ENCODE results near the gene DENND1B. TPM values are rescaled to one million over a fixed set of nuclear protein-coding genes. Genes with fewer than 3 reads are reported as not detected.

DENND1B gene
- total and polyA plus RNA-seq, 2 of the 8 experiments (the other 6 are each of a cell fraction or from before 2014, with no cell fraction given), result 0.74 to 3.3 TPM

- Histone ChIP-seq H4K5ac (ENCODE audit: insufficient read length, low read depth, low read length) (no peak overlapping the region), H3K56ac (replicated peaks; ENCODE audit: insufficient read length, low read depth, low read length) (no peak overlapping the region), H3K18ac (ENCODE audit: extremely low read depth, low read length) (no peak overlapping the region), H3K4me1 (replicated peaks in 1 of 4; ENCODE audit: control insufficient read depth in 3 of 4, insufficient read depth in 4 of 4, low read length in 3 of 4) (no peaks in the 10 kb centered on the region), H3K27me3 (replicated peaks in 1 of 4; ENCODE audit: control insufficient read depth in 3 of 4, extremely low read depth in 1 of 4, insufficient read depth in 3 of 4, low read length in 3 of 4) (no peaks in the 10 kb centered on the region), H3K14ac (ENCODE audit: insufficient read length) (no peak overlapping the region), H2BK20ac (ENCODE audit: low read length) (no peak overlapping the region), H2BK5ac (ENCODE audit: low read depth, low read length) (no peak overlapping the region), H3K4me2 (ENCODE audit: insufficient read depth in 1 of 2, low read depth in 2 of 2, low read length in 2 of 2) (no peak overlapping the region), H3K79me2 (ENCODE audit: control insufficient read depth in 1 of 2, insufficient read depth in 2 of 2, low read length in 2 of 2) (no peaks in the 10 kb centered on the region), H3K23ac (ENCODE audit: insufficient read length) (no peak overlapping the region), H3K27ac (ENCODE audit: low read depth, low read length) (no peak overlapping the region), H2AFZ (ENCODE audit: low read length) (peak overlapping the region; percentile 50; the same call in 1 of the 2 replicates), H2AK5ac (ENCODE audit: low read depth, low read length) (no peak overlapping the region), H3K79me1 (ENCODE audit: low read depth, low read length) (no peaks in the 10 kb centered on the region), H2BK120ac (replicated peaks; ENCODE audit: low read depth, low read length) (no peak overlapping the region), H3K4ac (replicated peaks; ENCODE audit: insufficient read length, low read depth, low read length) (no peak overlapping the region), H4K20me1 (replicated peaks in 1 of 2; ENCODE audit: control insufficient read depth in 1 of 2, insufficient read depth in 2 of 2, low read length in 2 of 2) (no peaks in the 10 kb centered on the region), H3K4me3 (ENCODE audit: extremely low read depth in 1 of 4, insufficient read depth in 2 of 4, low read depth in 3 of 4, low read length in 4 of 4) (no peak overlapping the region), H3K23me2 (ENCODE audit: low read depth, low read length) (no peaks in the 10 kb centered on the region), H2BK12ac (ENCODE audit: low read depth, low read length) (no peak overlapping the region), H3K9me3 (ENCODE audit: insufficient read depth in 2 of 2, low read depth in 1 of 2, low read length in 1 of 2) (no peaks in the 10 kb centered on the region), H3K9ac (replicated peaks in 1 of 4; ENCODE audit: extremely low read depth in 1 of 4, low read depth in 3 of 4, low read length in 3 of 4) (no peak overlapping the region), H3K36me3 (ENCODE audit: control insufficient read depth in 2 of 4, insufficient read depth in 4 of 4, low read length in 3 of 4) (no peaks in the 10 kb centered on the region), H4K8ac (ENCODE audit: extremely low read depth, insufficient read depth, low read length) (no peak overlapping the region), H4K91ac (replicated peaks; ENCODE audit: insufficient read length, low read length) (no peak overlapping the region), H2BK15ac (ENCODE audit: low read length) (no peak overlapping the region)
- WGBS, 2 experiments (ENCODE audit: extremely low coverage in 1 of 2, insufficient coverage in 1 of 2, insufficient read length in 1 of 2, insufficient replicate concordance in 2 of 2, low coverage in 1 of 2, low lambda C conversion rate in 2 of 2, missing lambda C conversion rate in 1 of 2), result 97% methylated on average over 3 of the region's 3 CpGs; no CpG with 5 or more reads in 1 of the 2 experiments
- TF ChIP-seq EGR1 (IDR thresholded peaks at IDR 0.05; ENCODE audit: borderline replicate concordance, low read depth, low read length), result no peak
- TF ChIP-seq POLR2AphosphoS5 (IDR thresholded peaks at IDR 0.05; ENCODE audit: low read depth, low read length), result no peak
- no peak for TF ChIP-seq RAD21 (IDR thresholded peaks at IDR 0.05 in 1 of 2, conservative IDR thresholded peaks at IDR 0.05 in 1 of 2; ENCODE audit: low read depth in 2 of 2, low read length in 2 of 2)
- no peak for TF ChIP-seq RFX5 (IDR thresholded peaks at IDR 0.05; ENCODE audit: borderline replicate concordance, low read depth, low read length)
- no peak for TF ChIP-seq BRCA1 (IDR thresholded peaks at IDR 0.05; ENCODE audit: low read depth, low read length)
- ChIA-PET POLR2A (ENCODE audit: partially characterized antibody) (no interaction called here), CTCF (ENCODE audit: partially characterized antibody) (interaction anchor here (0.8 kb wide), 1 partner anchor 86 kb away, joined by 7 read pairs; no protein-coding TSS in a partner anchor)
- FAIRE-seq (no peak), DNase-seq (ENCODE audit: low read depth in 1 of 2, low spot score in 2 of 2) (no peak)
These were observed 289.5 kb downstream of the DENND1B start for GRCh38 chr1:197485790-197486189.

Measured in H1 (cell line).